Muscle layer of colon (tissue), 2 donors: ENCODE data around the gene CELF5.

Experiments used
- H3K27ac ChIP-seq: one replicate; pipeline ENCODE4 v1.7.0; 2013; ENCODE audit warnings: low read depth, mild to moderate bottlenecking, low read length, moderate library complexity
- H3K27me3 ChIP-seq, 2 donors: one replicate each; pipeline ENCODE4 v1.7.0; 2013; ENCODE audit warnings: low read length in 2 of 2, mild to moderate bottlenecking in 2 of 2; ENCODE audit not compliant: insufficient read depth in 2 of 2, control insufficient read depth in 1 of 2
- H3K36me3 ChIP-seq: one replicate; pipeline ENCODE4 v1.7.0; 2013; ENCODE audit warnings: mild to moderate bottlenecking, low read length; ENCODE audit not compliant: insufficient read depth
- H3K4me1 ChIP-seq: one replicate; pipeline ENCODE4 v1.7.0; 2013; ENCODE audit warnings: mild to moderate bottlenecking, low read length; ENCODE audit not compliant: insufficient read depth
- H3K4me3 ChIP-seq, 2 donors: one replicate each; pipeline ENCODE4 v1.7.0; 2013; ENCODE audit warnings: low read length in 2 of 2, low read depth in 1 of 2, mild to moderate bottlenecking in 1 of 2, moderate library complexity in 1 of 2
- H3K9ac ChIP-seq: one replicate; pipeline ENCODE4 v1.7.0; 2013; ENCODE audit warnings: low read length
- H3K9me3 ChIP-seq: one replicate; pipeline ENCODE4 v1.7.0; 2013; ENCODE audit warnings: mild to moderate bottlenecking, low read length
- donor health status: abdominal sarcoma.
- donor health status: Adenocarcinoma of cecum.

Gene CELF5

GRCh38 chr19:3272952-3273351 lies 48.5 kb downstream of the CELF5 start:
- H3K27ac ChIP-seq, result no peak overlapping the region
- no peak overlapping the region for H3K4me3 ChIP-seq
- H3K9me3 ChIP-seq, result peaks cover 11% of the 10 kb centered on the region
- no peak overlapping the region for H3K9ac ChIP-seq
- H3K27me3 ChIP-seq, result peaks cover 5 to 58% of the 10 kb centered on the region in 2 donors
- H3K36me3 ChIP-seq, result no peaks in the 10 kb centered on the region
- H3K4me1 ChIP-seq, result no peaks in the 10 kb centered on the region

GRCh38 chr19:3274245-3274941 lies 49.9 kb downstream of the CELF5 start:
- Histone ChIP-seq H3K4me3 (no peak overlapping the region), H3K4me1 (no peaks in the 10 kb centered on the region), H3K27me3 (peaks cover 5 to 49% of the 10 kb centered on the region in 2 donors), H3K9ac (no peak overlapping the region), H3K9me3 (peaks cover 11% of the 10 kb centered on the region), H3K36me3 (no peaks in the 10 kb centered on the region), H3K27ac (no peak overlapping the region)

GRCh38 chr19:3274942-3275582 lies 50.6 kb downstream of the CELF5 start:
- Histone ChIP-seq H3K27me3 (peaks cover 5 to 46% of the 10 kb centered on the region in 2 donors), H3K27ac (no peak overlapping the region), H3K4me1 (no peaks in the 10 kb centered on the region), H3K4me3 (no peak overlapping the region), H3K9me3 (peaks cover 11% of the 10 kb centered on the region), H3K9ac (no peak overlapping the region), H3K36me3 (no peaks in the 10 kb centered on the region)

- Histone ChIP-seq H3K9ac (no peak overlapping the region), H3K27ac (no peak overlapping the region), H3K36me3 (no peaks in the 10 kb centered on the region), H3K4me3 (no peak overlapping the region), H3K27me3 (peaks cover 5 to 50% of the 10 kb centered on the region in 2 donors), H3K4me1 (no peaks in the 10 kb centered on the region), H3K9me3 (peaks cover 11% of the 10 kb centered on the region)
Observed at GRCh38 chr19:3275583-3276340, 51.3 kb downstream of the CELF5 start.

GRCh38 chr19:3276341-3276799 lies 51.9 kb downstream of the CELF5 start:
- H3K4me1 ChIP-seq, result no peaks in the 10 kb centered on the region
- H3K4me3 ChIP-seq, result no peak overlapping the region
- H3K27me3 ChIP-seq, result peaks cover 5 to 50% of the 10 kb centered on the region in 2 donors
- no peak overlapping the region for H3K9ac ChIP-seq
- peaks cover 11% of the 10 kb centered on the region for H3K9me3 ChIP-seq
- no peak overlapping the region for H3K27ac ChIP-seq
- no peaks in the 10 kb centered on the region for H3K36me3 ChIP-seq

- Histone ChIP-seq H3K9me3 (peaks cover 9% of the 10 kb centered on the region), H3K27ac (no peak overlapping the region), H3K36me3 (no peaks in the 10 kb centered on the region), H3K27me3 (peaks cover 5 to 54% of the 10 kb centered on the region in 2 donors), H3K9ac (no peak overlapping the region), H3K4me3 (no peak overlapping the region), H3K4me1 (no peaks in the 10 kb centered on the region)
Observed at GRCh38 chr19:3277649-3278048, 53.2 kb downstream of the CELF5 start.

GRCh38 chr19:3278294-3278693 lies 53.8 kb downstream of the CELF5 start:
- Histone ChIP-seq H3K27me3 (peaks cover 6 to 49% of the 10 kb centered on the region in 2 donors), H3K4me1 (no peaks in the 10 kb centered on the region), H3K9me3 (peaks cover 3% of the 10 kb centered on the region), H3K9ac (no peak overlapping the region), H3K36me3 (no peaks in the 10 kb centered on the region), H3K27ac (no peak overlapping the region), H3K4me3 (no peak overlapping the region)

GRCh38 chr19:3278749-3279148 lies 54.3 kb downstream of the CELF5 start:
- Histone ChIP-seq H3K27me3 (peaks cover 10 to 50% of the 10 kb centered on the region in 2 donors), H3K4me1 (no peaks in the 10 kb centered on the region), H3K27ac (no peak overlapping the region), H3K9me3 (no peaks in the 10 kb centered on the region), H3K9ac (no peak overlapping the region), H3K36me3 (no peaks in the 10 kb centered on the region), H3K4me3 (no peak overlapping the region)

GRCh38 chr19:3279306-3279705 lies 54.8 kb downstream of the CELF5 start:
- H3K9ac ChIP-seq, result no peak overlapping the region
- no peaks in the 10 kb centered on the region for H3K9me3 ChIP-seq
- H3K4me3 ChIP-seq, result no peak overlapping the region
- no peak overlapping the region for H3K27ac ChIP-seq
- no peaks in the 10 kb centered on the region for H3K4me1 ChIP-seq
- peaks cover 15 to 50% of the 10 kb centered on the region in 2 donors for H3K27me3 ChIP-seq
- no peaks in the 10 kb centered on the region for H3K36me3 ChIP-seq

- no peak overlapping the region for H3K27ac ChIP-seq
- H3K4me1 ChIP-seq, result no peaks in the 10 kb centered on the region
- no peaks in the 10 kb centered on the region for H3K9me3 ChIP-seq
- peaks cover 15 to 48% of the 10 kb centered on the region in 2 donors for H3K27me3 ChIP-seq
- H3K36me3 ChIP-seq, result no peaks in the 10 kb centered on the region
- no peak overlapping the region for H3K9ac ChIP-seq
- no peak overlapping the region for H3K4me3 ChIP-seq
Observed at GRCh38 chr19:3281026-3281425, 56.6 kb downstream of the CELF5 start.

GRCh38 chr19:3282155-3282554 lies 57.7 kb downstream of the CELF5 start:
- Histone ChIP-seq H3K36me3 (no peaks in the 10 kb centered on the region), H3K4me1 (no peaks in the 10 kb centered on the region), H3K9me3 (no peaks in the 10 kb centered on the region), H3K27ac (no peak overlapping the region), H3K9ac (no peak overlapping the region), H3K4me3 (no peak overlapping the region), H3K27me3 (peaks cover 15 to 46% of the 10 kb centered on the region in 2 donors)
